CD4-positive, alpha-beta memory T cell (primary cell): ENCODE results near the gene MRPL23. TPM values are rescaled to one million over a fixed set of nuclear protein-coding genes. Genes with fewer than 3 reads are reported as not detected.

Source experiments
- CTCF ChIA-PET: fragments of 350-600 bp; sonication (Branson Sonifier 250); formaldehyde crosslinking; loops from one replicate; lab custom pipeline; 2021; ENCODE audit warnings: inconsistent platforms; ENCODE audit not compliant: partially characterized antibody; lab: Charles Lee
- POLR2A ChIA-PET: fragments of 350-600 bp; sonication (Branson Sonifier 250); formaldehyde crosslinking; loops from one replicate; lab custom pipeline; 2021; ENCODE audit not compliant: partially characterized antibody; lab: Charles Lee
- DNase-seq, 5 donors: peaks; one replicate each; pipeline versions ENCODE4 v3.0.0 to v3.0.0-alpha.2; 2020 to 2022; ENCODE audit warnings: mixed read lengths in 1 of 5
- H3K27ac ChIP-seq: one replicate; pipeline ENCODE4 v1.7.0; 2013; ENCODE audit warnings: low read depth, low read length
- H3K27me3 ChIP-seq: 2 replicates; pipeline ENCODE4 v1.7.0; 2013; ENCODE audit warnings: mild to moderate bottlenecking, low read length, moderate library complexity; ENCODE audit not compliant: insufficient read depth
- H3K36me3 ChIP-seq: 2 replicates; pipeline ENCODE4 v1.7.0; 2013; ENCODE audit warnings: mild to moderate bottlenecking, low read length, moderate library complexity; ENCODE audit not compliant: insufficient read depth
- H3K4me1 ChIP-seq: 2 replicates; pipeline ENCODE4 v1.7.0; 2013; ENCODE audit warnings: mild to moderate bottlenecking, low read length, moderate library complexity; ENCODE audit not compliant: insufficient read depth
- H3K4me3 ChIP-seq, 2 donors: one replicate each; pipeline ENCODE4 v1.7.0; 2013; ENCODE audit warnings: low read length in 2 of 2, mild to moderate bottlenecking in 1 of 2
- H3K9me3 ChIP-seq, 2 donors: one replicate each; pipeline ENCODE4 v1.7.0; 2013; ENCODE audit warnings: low read length in 2 of 2, control low read depth in 1 of 2; ENCODE audit not compliant: control insufficient read depth in 1 of 2
- H3K27ac Mint-ChIP-seq, 7 donors: one replicate each; pipeline ENCODE4 v1.8.0; 2020 to 2021; ENCODE audit warnings: mixed read lengths in 7 of 7, mild to moderate bottlenecking in 6 of 7, inconsistent platforms in 3 of 7, moderate library complexity in 3 of 7
- H3K27me3 Mint-ChIP-seq, 2 donors: one replicate each; pipeline ENCODE4 v1.8.0; 2020 to 2021; ENCODE audit warnings: mixed read lengths in 2 of 2
- H3K36me3 Mint-ChIP-seq, 2 donors: one replicate each; pipeline ENCODE4 v1.8.0; 2020 to 2021; ENCODE audit warnings: mixed read lengths in 2 of 2, inconsistent platforms in 1 of 2, mild to moderate bottlenecking in 1 of 2
- H3K4me1 Mint-ChIP-seq, 4 donors: one replicate each; pipeline ENCODE4 v1.8.0; 2020 to 2021; ENCODE audit warnings: mixed read lengths in 4 of 4, mild to moderate bottlenecking in 1 of 4
- H3K4me3 Mint-ChIP-seq, 8 donors: one replicate each; pipeline ENCODE4 v1.8.0; 2020 to 2021; ENCODE audit warnings: mixed read lengths in 8 of 8, mild to moderate bottlenecking in 7 of 8, moderate library complexity in 6 of 8, inconsistent platforms in 3 of 8
- H3K9me3 Mint-ChIP-seq, 8 donors: one replicate each; pipeline ENCODE4 v1.8.0; 2020 to 2021; ENCODE audit warnings: mixed read lengths in 8 of 8, mild to moderate bottlenecking in 5 of 8, inconsistent platforms in 3 of 8, moderate library complexity in 1 of 8
- intact Hi-C: fragments of 100-400 bp; cut with micrococcal nuclease; formaldehyde crosslinking; loops from one replicate; pipeline ENCODE4 v1.15.1; 2023
- polyA plus RNA-seq, 2 donors: library from polyadenylated mRNA; unstranded; fragments of 300-500 nt; fragmentation: Illumina TruSeq; gene quantifications; one replicate each; pipeline ENCODE4 v1.2.3, GENCODE V29; 2021
- total RNA-seq, 2 experiments: library from RNA; stranded (reverse); gene quantifications; one replicate each; pipeline ENCODE4 v1.2.3, GENCODE V29; 2021

MRPL23 gene
- total and polyA plus RNA-seq, 4 experiments from 2014 or later = 15.2 to 51.0 (median 44.9) TPM

DNA sequence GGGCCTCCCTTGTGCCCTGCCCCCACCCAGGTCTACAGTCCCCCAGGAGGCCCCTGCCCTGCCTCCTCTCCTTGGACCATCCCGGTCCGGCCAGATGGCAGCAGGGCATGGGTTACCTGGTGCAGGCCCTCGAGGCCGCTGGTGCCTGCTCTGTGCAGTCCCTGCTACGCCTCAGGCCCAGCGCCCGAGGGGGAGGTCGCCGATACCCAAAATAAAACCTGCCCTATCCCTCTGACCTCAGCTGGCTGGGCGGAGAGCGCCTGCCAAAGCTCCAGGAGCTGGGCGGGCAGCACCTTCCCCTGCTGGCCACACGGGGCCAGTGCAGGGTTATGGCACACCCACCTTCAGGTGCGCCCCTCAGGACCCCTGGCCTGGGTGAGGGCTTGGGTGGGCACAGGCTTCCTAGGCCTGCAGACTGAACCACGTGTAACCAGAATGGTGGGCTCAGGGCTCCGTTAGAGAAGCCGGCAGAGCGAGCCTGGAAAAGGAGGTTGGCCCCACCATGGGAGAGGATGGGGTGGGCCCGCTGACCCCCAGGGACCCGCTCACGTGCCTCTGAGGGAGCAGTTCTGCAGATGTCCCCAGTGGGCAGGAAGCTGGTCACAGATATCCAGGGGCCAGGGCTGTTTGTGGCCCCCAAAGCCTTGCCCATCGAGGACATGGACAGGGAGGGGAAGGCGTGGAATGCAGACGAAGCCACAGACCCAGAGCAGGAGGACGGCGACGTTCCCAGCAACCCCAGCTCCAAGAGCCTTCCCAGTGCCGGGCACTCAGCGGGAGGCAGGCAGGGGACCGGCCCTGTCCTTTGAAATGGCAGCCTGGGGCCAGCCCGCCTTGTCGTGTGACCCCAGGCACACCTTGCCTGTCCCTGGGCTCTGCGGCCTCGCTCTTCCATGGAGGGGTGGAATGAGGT lies 29.4 kb upstream of the MRPL23 start:
- Histone ChIP-seq H3K4me3 (no peak overlapping the region), H3K36me3 (no peaks in the 10 kb centered on the region), H3K4me1 (no peaks in the 10 kb centered on the region), H3K27ac (no peak overlapping the region), H3K27me3 (no peaks in the 10 kb centered on the region), H3K9me3 (no peaks in the 10 kb centered on the region)
- Mint-ChIP-seq H3K36me3 (no peaks in the 10 kb centered on the region), H3K9me3 (peaks cover 0 to 2% (median 0%) of the 10 kb centered on the region in 8 donors), H3K27ac (peak overlapping the region in 1 of 7 donors; percentile 18), H3K27me3 (peaks cover 7 to 8% of the 10 kb centered on the region in 2 donors), H3K4me3 (no peak overlapping the region), H3K4me1 (peaks cover 6 to 12% (median 8%) of the 10 kb centered on the region in 4 donors)
- peak in 1 of 5 donors; percentile 11 for DNase-seq
- ChIA-PET POLR2A (interaction anchor here (0.6 to 2.8 kb wide), 14 partner anchors 12 to 77 kb away, joined by 3 to 63 read pairs (median 4); partner anchors contain the start of genes LSP1 and PRR33), CTCF (interaction anchor here (1.5 to 2.1 kb wide), 2 partner anchors 26 to 224 kb away, joined by 5 to 7 read pairs; partner anchors contain the start of gene PRR33)
- intact Hi-C loops = loop anchor here (1.0 to 5.0 kb wide), 3 partner anchors 35 to 80 kb away; partner anchors contain the start of gene LSP1

DNA sequence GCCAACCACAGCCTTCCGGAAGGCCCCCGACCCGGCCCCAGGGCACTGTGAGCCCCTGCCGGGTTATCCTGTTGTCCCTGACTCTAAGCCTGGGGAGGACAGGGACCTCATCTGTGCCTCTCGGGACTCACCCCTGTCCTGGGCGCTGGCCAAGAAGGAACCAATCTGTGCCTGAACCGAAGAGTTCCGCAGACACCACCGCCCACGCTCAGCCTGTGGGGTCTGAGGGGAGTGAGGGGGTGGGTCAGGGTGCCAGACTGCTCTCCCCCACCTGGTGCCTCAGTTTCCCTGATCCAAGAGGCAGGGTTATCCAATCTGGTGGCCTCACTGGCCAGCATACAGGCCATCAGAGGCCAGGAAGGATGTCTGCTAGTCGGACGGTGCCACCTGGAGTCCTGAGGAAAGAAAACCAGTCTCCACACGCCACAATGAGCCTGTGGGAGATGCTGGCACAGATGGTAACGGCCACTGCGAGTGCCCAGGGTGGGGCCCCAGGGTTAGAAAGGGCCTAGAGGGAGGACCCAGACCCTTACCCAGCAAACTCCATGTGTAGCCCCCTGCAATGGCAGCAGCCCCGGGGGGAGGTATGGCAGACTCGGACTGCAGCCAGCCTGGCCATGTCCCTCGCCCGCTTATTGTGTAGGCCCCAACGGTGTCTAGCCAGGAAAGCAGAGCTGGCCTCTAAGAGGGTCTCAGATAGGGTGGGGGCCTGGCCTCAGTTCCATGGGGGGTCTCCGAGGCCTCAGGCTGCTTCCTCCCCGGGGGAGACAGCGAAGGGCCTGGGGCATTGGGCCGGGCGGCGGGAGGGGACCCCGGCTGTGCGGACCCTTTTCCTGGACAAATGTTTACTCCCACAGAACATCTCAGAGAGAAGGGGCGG lies 28.5 kb upstream of the MRPL23 start:
- POLR2A ChIA-PET = interaction anchor here (0.6 to 2.8 kb wide), 7 partner anchors 28 to 77 kb away, joined by 3 to 63 read pairs (median 6); partner anchors contain the start of genes LSP1 and PRR33
- intact Hi-C loops = loop anchor here (1.0 to 5.0 kb wide), 3 partner anchors 36 to 81 kb away; partner anchors contain the start of gene LSP1
- Mint-ChIP-seq H3K27ac (no peak overlapping the region), H3K9me3 (peaks cover 0 to 2% (median 0%) of the 10 kb centered on the region in 8 donors), H3K4me3 (no peak overlapping the region), H3K27me3 (peaks cover 7 to 9% of the 10 kb centered on the region in 2 donors), H3K4me1 (peaks cover 7 to 15% (median 11%) of the 10 kb centered on the region in 4 donors), H3K36me3 (no peaks in the 10 kb centered on the region)
- H3K27ac ChIP-seq = no peak overlapping the region
- H3K36me3 ChIP-seq = no peaks in the 10 kb centered on the region
- CTCF ChIA-PET = no interaction called here
- no peak overlapping the region for H3K4me3 ChIP-seq
- H3K4me1 ChIP-seq = no peaks in the 10 kb centered on the region
- DNase-seq = no peak
- H3K9me3 ChIP-seq = no peaks in the 10 kb centered on the region
- H3K27me3 ChIP-seq = no peaks in the 10 kb centered on the region

DNA sequence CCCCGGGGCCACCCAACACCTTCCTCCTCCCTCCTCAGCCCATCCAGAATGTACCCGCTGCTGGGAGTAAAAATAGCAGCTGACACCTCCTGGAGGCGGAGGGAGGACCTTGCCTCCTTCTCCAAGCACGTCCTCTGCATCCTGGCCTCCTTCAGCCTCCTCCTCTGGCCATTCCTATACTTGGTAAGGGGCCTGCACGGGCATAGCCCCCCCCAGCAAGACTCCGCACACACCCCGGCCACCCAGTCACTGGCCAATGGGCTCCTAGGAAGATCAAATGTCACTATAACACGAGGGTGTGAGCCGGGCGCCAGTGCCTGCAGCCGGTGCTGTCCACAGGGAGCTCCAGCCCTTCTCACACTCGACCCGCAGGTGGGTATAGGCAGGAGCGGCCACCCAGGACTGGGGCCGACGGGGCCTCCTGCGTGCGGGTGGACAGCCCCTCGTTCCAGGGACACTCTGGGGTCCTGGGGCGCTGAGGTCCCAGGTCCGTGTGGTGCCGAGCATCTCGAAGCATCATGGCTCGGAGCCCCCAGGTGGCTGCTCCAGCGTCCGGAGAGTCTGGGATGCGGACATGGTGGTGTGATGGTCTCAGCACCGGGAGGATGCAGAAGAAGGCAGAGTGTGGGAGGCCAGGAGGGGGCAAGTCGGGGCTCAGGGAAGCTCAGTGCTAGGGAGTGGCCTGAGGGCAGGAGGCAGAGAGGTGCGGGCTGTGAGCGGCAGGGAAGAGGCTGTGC lies 27.6 kb upstream of the MRPL23 start, which contains the start of gene TNNT3:
TNNT3 (plus strand) TSS at position 313 of the 737 bp plus-strand sequence. CDS start 3,172 bp downstream, outside the sequence.
- Mint-ChIP-seq H3K27ac (peak within 1 kb of the TSS in 1 of 7 donors; percentile 90), H3K9me3 (peaks cover 0 to 2% (median 0%) of the 10 kb centered on the region in 8 donors), H3K36me3 (no peaks in the 10 kb centered on the region), H3K4me1 (peaks cover 8 to 14% (median 13%) of the 10 kb centered on the region in 4 donors), H3K4me3 (peak within 1 kb of the TSS in 1 of 8 donors; percentile 26), H3K27me3 (peaks cover 4 to 7% of the 10 kb centered on the region in 2 donors)
- H3K27ac ChIP-seq = no peak within 1 kb of the TSS
- H3K27me3 ChIP-seq = no peaks in the 10 kb centered on the region
- H3K4me1 ChIP-seq = no peaks in the 10 kb centered on the region
- H3K36me3 ChIP-seq = no peaks in the 10 kb centered on the region
- ChIA-PET CTCF (no interaction called here), POLR2A (interaction anchor here (1.3 to 1.4 kb wide), 2 partner anchors 29 to 69 kb away, joined by 4 to 6 read pairs; no protein-coding TSS in a partner anchor)
- intact Hi-C loops = loop anchor here (5.0 kb wide), 2 partner anchors 37 to 67 kb away; partner anchors contain the start of gene LSP1
- H3K9me3 ChIP-seq = no peaks in the 10 kb centered on the region
- no peak for DNase-seq
- no peak within 1 kb of the TSS for H3K4me3 ChIP-seq

DNA sequence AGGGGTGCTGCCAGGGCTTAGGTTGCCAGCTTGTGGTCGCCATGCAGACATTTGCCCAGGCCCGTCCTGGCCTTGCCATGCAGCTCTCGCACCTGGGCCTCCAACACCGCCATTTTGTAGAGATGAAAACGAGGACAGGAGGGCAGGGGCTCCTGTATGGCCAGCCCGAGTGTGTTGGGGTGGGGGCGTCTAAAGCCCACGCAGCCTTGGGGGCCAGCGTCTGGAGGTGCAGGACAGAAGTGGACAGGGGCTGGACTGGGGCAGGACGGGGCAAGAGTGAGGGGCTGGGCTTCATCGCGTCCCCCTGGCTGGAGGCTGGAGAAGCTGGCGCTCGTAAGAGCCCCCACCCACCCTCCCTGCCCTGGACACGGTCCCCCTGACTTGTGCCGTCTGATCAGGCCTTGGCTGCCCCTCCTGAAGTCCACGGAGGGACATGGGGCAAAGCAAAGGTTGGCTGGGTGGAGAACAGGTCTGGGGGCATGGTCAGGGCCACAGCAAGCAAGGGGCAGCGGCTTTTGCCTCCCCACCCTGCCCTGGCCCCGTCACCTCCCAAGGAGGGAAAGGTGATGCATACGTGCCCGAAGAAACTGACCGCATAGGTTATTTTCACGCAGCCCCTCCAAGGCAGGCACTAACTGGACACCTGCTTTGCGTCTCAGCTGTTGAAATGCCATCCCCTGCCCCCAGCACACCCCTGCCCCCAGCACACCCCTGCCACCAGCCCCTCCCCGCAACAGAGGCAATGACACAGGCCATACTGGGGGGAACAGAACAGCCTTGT lies 26.8 kb upstream of the MRPL23 start:
- ChIA-PET POLR2A (interaction anchor here (1.3 to 2.4 kb wide), 3 partner anchors 30 to 38 kb away, joined by 5 to 19 read pairs (median 6); partner anchors contain the start of gene PRR33), CTCF (interaction anchor here (1.2 to 2.4 kb wide), 2 partner anchors 227 to 231 kb away, joined by 3 to 8 read pairs; no protein-coding TSS in a partner anchor)
- Mint-ChIP-seq H3K27ac (no peak overlapping the region), H3K36me3 (no peaks in the 10 kb centered on the region), H3K27me3 (peaks cover 0 to 7% of the 10 kb centered on the region in 2 donors), H3K4me3 (peak overlapping the region in 1 of 8 donors; percentile 26), H3K4me1 (peaks cover 7 to 13% (median 11%) of the 10 kb centered on the region in 4 donors), H3K9me3 (no peaks in the 10 kb centered on the region)
- Histone ChIP-seq H3K36me3 (no peaks in the 10 kb centered on the region), H3K4me3 (no peak overlapping the region), H3K4me1 (no peaks in the 10 kb centered on the region), H3K27me3 (no peaks in the 10 kb centered on the region), H3K27ac (no peak overlapping the region), H3K9me3 (no peaks in the 10 kb centered on the region)
- DNase-seq = peak in 1 of 5 donors; percentile 26
- intact Hi-C loops = no loop called here

DNA sequence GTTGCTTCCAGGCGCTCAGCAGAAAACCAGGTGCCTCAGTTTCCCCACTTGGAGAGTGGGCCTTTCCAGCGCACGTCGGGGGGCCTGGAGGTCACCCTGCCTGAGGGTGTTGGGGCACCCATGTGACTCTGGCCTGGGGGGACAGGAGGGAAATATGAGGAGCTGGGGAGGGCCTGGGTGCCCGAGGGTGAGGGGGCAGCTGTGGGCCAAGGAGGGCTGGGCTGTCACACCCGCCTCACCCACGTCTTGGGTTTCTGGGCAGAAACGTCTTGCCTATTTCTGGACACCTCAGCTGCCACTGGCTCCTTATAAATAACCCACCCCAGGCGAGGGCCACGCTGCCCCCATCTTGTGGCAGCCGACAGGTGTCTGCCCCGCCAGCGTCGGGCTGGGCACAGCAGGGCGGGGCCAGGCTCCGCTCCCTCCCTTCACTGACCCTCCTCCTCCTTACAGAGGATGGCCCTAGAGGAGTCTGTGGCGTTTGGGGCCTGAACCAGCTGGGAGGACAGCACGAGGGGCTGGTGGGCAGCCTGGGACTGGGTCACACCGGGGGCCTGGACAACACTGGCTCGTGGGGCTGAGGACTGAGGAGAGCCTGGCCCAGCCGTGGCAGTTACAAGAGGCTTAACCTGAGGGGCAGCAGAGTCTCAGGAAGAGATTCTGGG lies 26.1 kb upstream of the MRPL23 start:
- no peaks in the 10 kb centered on the region for H3K36me3 ChIP-seq
- H3K4me3 Mint-ChIP-seq = no peak overlapping the region
- no peaks in the 10 kb centered on the region for H3K9me3 Mint-ChIP-seq
- no peaks in the 10 kb centered on the region for H3K27me3 ChIP-seq
- ChIA-PET CTCF (interaction anchor here (0.8 to 2.4 kb wide), 7 partner anchors 17 to 231 kb away, joined by 3 to 8 read pairs (median 4); no protein-coding TSS in a partner anchor), POLR2A (interaction anchor here (1.3 to 2.7 kb wide), 4 partner anchors 31 to 71 kb away, joined by 3 to 19 read pairs (median 7); partner anchors contain the start of gene PRR33)
- peak in 1 of 5 donors; percentile 33 for DNase-seq
- no peaks in the 10 kb centered on the region for H3K9me3 ChIP-seq
- peaks cover 0 to 7% of the 10 kb centered on the region in 2 donors for H3K27me3 Mint-ChIP-seq
- H3K36me3 Mint-ChIP-seq = no peaks in the 10 kb centered on the region
- no peak overlapping the region for H3K27ac ChIP-seq
- H3K4me1 ChIP-seq = no peaks in the 10 kb centered on the region
- H3K4me1 Mint-ChIP-seq = peaks cover 4 to 8% (median 8%) of the 10 kb centered on the region in 4 donors
- H3K4me3 ChIP-seq = no peak overlapping the region
- H3K27ac Mint-ChIP-seq = peak overlapping the region in 1 of 7 donors; percentile 40
- intact Hi-C loops = no loop called here
